ENCODE data around the gene NAV3. TPM values are rescaled to one million over a fixed set of nuclear protein-coding genes. Genes with fewer than 3 reads are reported as not detected.

Gene NAV3
- total and polyA plus RNA-seq, 2 donors (not counting 1 experiment from before 2014, with no cell fraction given) = not detected

DNA sequence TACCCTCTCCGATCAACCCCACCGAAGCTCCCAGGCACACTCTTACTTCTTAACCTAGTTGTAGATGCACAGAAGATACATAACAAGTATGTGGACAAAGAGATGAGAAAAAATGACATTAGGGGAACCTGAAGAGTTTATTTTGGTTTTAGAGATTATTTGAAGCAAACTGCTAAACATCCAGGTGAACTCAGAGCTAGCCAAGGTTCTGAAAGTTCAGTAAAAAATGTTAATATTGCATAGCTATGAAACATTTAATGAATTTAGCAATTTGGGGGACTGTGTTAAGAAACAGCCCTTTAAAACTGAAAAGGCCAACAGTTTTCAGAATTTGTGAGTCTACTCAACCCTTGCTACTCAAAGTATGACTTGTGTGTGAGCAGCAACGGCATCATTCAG is 174.4 kb downstream of the NAV3 start:
- no peaks in the 10 kb centered on the region for H3K27me3 Mint-ChIP-seq

DNA sequence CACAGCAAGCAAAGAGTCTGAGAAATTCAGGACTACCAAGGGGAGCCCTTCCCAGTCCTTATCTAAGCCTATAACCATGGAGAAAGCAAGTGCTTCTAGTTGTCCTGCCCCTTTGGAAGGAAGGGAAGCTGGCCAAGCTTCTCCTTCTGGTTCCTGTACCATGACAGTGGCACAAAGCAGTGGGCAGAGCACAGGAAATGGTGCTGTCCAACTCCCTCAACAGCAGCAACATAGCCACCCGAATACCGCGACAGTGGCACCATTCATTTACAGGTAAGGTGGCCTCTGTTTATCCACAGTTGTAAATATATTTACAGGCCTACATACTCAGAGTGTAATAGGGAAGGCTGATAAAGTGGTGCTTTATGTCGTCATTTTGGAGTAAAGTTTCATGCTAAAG is 176.5 kb downstream of the NAV3 start:
- DNase-seq = no peak
- H4K20me1 ChIP-seq (ENCODE audit: control insufficient read depth, insufficient read depth, low read length, poor library complexity, severe bottlenecking) = no peaks in the 10 kb centered on the region
- CTCF ChIA-PET = no interaction called here
- no peak overlapping the region for H3K27ac ChIP-seq (ENCODE audit: low read length in 2 of 2)
- no peak overlapping the region for H3K4me3 ChIP-seq (ENCODE audit: control extremely low read depth in 1 of 5, extremely low read depth in 1 of 5, insufficient read depth in 1 of 5, low read depth in 2 of 5, low read length in 4 of 5)
- POLR2A ChIA-PET = no interaction called here
- no peak for ATAC-seq (ENCODE audit: low read depth)
- H3K27me3 Mint-ChIP-seq = no peaks in the 10 kb centered on the region
- peaks cover 0 to 1% (median 0%) of the 10 kb centered on the region in 3 donors for H3K9me3 ChIP-seq (ENCODE audit: control extremely low read depth in 1 of 3, control insufficient read depth in 2 of 3, insufficient read depth in 1 of 3, low read length in 2 of 3)
- no peak overlapping the region for H3K4me2 ChIP-seq (replicated peaks; ENCODE audit: low read depth, low read length, poor library complexity, severe bottlenecking)
- no peaks in the 10 kb centered on the region for H3K79me2 ChIP-seq (ENCODE audit: control insufficient read depth, insufficient read depth, low read length)
- no peak overlapping the region for H2AFZ ChIP-seq (ENCODE audit: insufficient read depth, low read depth, low read length, poor library complexity, severe bottlenecking)
- no peaks in the 10 kb centered on the region for H3K4me1 ChIP-seq (ENCODE audit: control insufficient read depth in 2 of 2, insufficient read depth in 2 of 2, low read length in 2 of 2)
- no peak for TF ChIP-seq EZH2 (IDR thresholded peaks at IDR 0.05; ENCODE audit: borderline replicate concordance, insufficient read depth, low read depth, low read length, poor library complexity, severe bottlenecking)
- TF ChIP-seq, protein P1, sequence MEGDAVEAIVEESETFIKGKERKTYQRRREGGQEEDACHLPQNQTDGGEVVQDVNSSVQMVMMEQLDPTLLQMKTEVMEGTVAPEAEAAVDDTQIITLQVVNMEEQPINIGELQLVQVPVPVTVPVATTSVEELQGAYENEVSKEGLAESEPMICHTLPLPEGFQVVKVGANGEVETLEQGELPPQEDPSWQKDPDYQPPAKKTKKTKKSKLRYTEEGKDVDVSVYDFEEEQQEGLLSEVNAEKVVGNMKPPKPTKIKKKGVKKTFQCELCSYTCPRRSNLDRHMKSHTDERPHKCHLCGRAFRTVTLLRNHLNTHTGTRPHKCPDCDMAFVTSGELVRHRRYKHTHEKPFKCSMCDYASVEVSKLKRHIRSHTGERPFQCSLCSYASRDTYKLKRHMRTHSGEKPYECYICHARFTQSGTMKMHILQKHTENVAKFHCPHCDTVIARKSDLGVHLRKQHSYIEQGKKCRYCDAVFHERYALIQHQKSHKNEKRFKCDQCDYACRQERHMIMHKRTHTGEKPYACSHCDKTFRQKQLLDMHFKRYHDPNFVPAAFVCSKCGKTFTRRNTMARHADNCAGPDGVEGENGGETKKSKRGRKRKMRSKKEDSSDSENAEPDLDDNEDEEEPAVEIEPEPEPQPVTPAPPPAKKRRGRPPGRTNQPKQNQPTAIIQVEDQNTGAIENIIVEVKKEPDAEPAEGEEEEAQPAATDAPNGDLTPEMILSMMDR (IDR thresholded peaks at IDR 0.05) = no peak
- no peak overlapping the region for H3K27ac Mint-ChIP-seq
- H3K9me3 Mint-ChIP-seq (ENCODE audit: insufficient read depth) = no peaks in the 10 kb centered on the region
- no peaks in the 10 kb centered on the region for H3K27me3 ChIP-seq (replicated peaks in 1 of 4; ENCODE audit: control extremely low read depth in 1 of 4, control insufficient read depth in 3 of 4, insufficient read depth in 4 of 4, low read length in 3 of 4)
- H3K9ac ChIP-seq (ENCODE audit: low read length) = no peak overlapping the region
- intact Hi-C loops (cut with micrococcal nuclease) = no loop called here
- no peak overlapping the region for H3K4me3 Mint-ChIP-seq
- H3K36me3 ChIP-seq (replicated peaks in 1 of 2; ENCODE audit: control extremely low read depth in 1 of 2, control insufficient read depth in 1 of 2, extremely low read depth in 1 of 2, insufficient read depth in 2 of 2, low read length in 1 of 2) = no peaks in the 10 kb centered on the region
- no CpG with 5 or more reads among the region's 4 CpGs for WGBS (ENCODE audit: insufficient coverage)
- peaks cover 2% of the 10 kb centered on the region for H3K4me1 Mint-ChIP-seq

More for the DNA sequence above, 174.4 kb downstream of the NAV3 start:
- Histone ChIP-seq H4K20me1 (ENCODE audit: control insufficient read depth, insufficient read depth, low read length, poor library complexity, severe bottlenecking) (no peaks in the 10 kb centered on the region), H3K9me3 (ENCODE audit: control extremely low read depth in 1 of 3, control insufficient read depth in 2 of 3, insufficient read depth in 1 of 3, low read length in 2 of 3) (peaks cover 0 to 1% (median 0%) of the 10 kb centered on the region in 3 donors), H3K36me3 (replicated peaks in 1 of 2; ENCODE audit: control extremely low read depth in 1 of 2, control insufficient read depth in 1 of 2, extremely low read depth in 1 of 2, insufficient read depth in 2 of 2, low read length in 1 of 2) (no peaks in the 10 kb centered on the region), H3K9ac (ENCODE audit: low read length) (no peak overlapping the region), H3K4me3 (ENCODE audit: control extremely low read depth in 1 of 5, extremely low read depth in 1 of 5, insufficient read depth in 1 of 5, low read depth in 2 of 5, low read length in 4 of 5) (no peak overlapping the region), H3K79me2 (ENCODE audit: control insufficient read depth, insufficient read depth, low read length) (no peaks in the 10 kb centered on the region), H3K4me1 (ENCODE audit: control insufficient read depth in 2 of 2, insufficient read depth in 2 of 2, low read length in 2 of 2) (no peaks in the 10 kb centered on the region), H2AFZ (ENCODE audit: insufficient read depth, low read depth, low read length, poor library complexity, severe bottlenecking) (no peak overlapping the region), H3K27ac (ENCODE audit: low read length in 2 of 2) (no peak overlapping the region), H3K27me3 (replicated peaks in 1 of 4; ENCODE audit: control extremely low read depth in 1 of 4, control insufficient read depth in 3 of 4, insufficient read depth in 4 of 4, low read length in 3 of 4) (no peaks in the 10 kb centered on the region), H3K4me2 (replicated peaks; ENCODE audit: low read depth, low read length, poor library complexity, severe bottlenecking) (no peak overlapping the region)
- ChIA-PET CTCF (no interaction called here), POLR2A (no interaction called here)
- ATAC-seq (ENCODE audit: low read depth) = no peak
- WGBS (ENCODE audit: insufficient coverage) = no CpG with 5 or more reads among the region's 3 CpGs
- DNase-seq = no peak
- Mint-ChIP-seq H3K4me3 (no peak overlapping the region), H3K9me3 (ENCODE audit: insufficient read depth) (no peaks in the 10 kb centered on the region), H3K27ac (no peak overlapping the region), H3K4me1 (peaks cover 2% of the 10 kb centered on the region)
- intact Hi-C loops (cut with micrococcal nuclease) = no loop called here
- no peak for TF ChIP-seq EZH2 (IDR thresholded peaks at IDR 0.05; ENCODE audit: borderline replicate concordance, insufficient read depth, low read depth, low read length, poor library complexity, severe bottlenecking)
- TF ChIP-seq, protein P1 (IDR thresholded peaks at IDR 0.05) = no peak
